ENCODE data around the gene ARHGAP26.

DNA sequence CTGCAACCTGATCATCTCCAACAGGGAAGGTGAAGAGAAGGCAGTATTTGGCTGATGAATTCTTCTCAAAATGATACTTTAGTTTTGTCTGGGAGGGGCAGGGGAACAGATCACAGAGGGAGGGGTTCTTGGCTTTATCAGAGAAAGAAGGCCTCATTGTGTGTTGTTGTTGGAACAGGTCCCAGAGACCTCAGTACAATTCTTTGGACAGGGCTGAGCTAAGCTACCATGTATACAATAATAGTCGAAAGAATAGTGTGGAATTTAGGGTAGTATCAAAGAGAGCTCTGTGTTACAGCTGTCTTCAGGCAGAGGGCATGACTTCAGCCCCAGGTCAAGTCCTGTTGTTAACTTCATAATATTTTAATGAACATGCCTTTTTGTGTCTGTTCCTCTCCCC lies 39.9 kb downstream of the ARHGAP26 start:
- TF ChIP-seq, protein P1, sequence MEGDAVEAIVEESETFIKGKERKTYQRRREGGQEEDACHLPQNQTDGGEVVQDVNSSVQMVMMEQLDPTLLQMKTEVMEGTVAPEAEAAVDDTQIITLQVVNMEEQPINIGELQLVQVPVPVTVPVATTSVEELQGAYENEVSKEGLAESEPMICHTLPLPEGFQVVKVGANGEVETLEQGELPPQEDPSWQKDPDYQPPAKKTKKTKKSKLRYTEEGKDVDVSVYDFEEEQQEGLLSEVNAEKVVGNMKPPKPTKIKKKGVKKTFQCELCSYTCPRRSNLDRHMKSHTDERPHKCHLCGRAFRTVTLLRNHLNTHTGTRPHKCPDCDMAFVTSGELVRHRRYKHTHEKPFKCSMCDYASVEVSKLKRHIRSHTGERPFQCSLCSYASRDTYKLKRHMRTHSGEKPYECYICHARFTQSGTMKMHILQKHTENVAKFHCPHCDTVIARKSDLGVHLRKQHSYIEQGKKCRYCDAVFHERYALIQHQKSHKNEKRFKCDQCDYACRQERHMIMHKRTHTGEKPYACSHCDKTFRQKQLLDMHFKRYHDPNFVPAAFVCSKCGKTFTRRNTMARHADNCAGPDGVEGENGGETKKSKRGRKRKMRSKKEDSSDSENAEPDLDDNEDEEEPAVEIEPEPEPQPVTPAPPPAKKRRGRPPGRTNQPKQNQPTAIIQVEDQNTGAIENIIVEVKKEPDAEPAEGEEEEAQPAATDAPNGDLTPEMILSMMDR (IDR thresholded peaks at IDR 0.05 in 8 of 11, conservative IDR thresholded peaks at IDR 0.05 in 3 of 11) = no peak
- TF ChIP-seq POLR2AphosphoS5 (IDR thresholded peaks at IDR 0.05) = no peak
